ENCODE measurements around the gene PTPRN2.
"Not testable (repeated sequence)": the region's sequence is repeated elsewhere in the genome, so short reads cannot be mapped to it uniquely, and the experiment has no call there.

PTPRN2 gene

DNA sequence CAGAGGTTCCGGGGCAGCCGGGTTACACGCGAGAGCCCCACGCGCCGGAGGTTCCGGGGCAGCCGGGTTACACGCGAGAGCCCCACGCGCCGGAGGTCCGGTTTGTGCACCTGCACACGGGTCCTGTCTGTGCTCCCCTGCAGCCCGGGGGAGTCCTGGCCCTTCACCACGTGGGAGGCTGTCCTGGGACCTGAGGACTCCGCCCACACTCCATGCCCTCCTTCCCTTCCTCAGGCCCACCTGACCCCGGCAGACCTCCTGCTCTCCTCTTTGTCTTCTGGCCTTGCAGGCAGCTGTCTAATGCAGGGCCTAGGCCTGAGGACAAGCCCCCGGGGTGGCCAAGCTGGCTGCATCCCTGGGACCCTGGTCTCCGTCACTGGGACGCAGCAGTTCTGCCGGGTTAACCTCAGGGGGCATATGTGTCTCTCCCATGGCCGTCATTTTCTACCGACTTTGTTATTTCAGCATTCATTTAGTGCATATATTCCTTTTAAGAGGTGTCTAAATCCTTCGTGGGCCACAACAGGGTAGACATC is 876.2 kb downstream of the PTPRN2 start:
- no peak for DNase-seq

DNA sequence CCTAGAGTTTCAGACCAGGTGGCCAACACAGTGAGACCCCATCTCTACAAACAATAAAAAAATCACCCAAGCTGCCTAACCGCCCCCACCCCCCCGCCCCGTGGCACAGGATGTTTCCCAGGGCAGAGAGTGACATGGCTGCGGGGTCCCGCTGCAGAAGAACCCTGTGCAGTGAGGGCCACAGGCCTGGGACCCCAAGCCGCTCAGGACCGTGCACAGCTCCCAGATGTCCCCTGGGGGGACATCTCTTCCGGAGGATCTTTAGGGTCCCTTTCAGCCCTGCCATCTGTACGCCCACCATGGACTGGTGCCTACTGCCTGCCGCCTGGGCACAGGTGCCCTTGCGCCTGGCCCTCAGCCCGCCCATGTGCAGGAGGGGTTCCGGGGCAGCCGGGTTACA is 877.2 kb downstream of the PTPRN2 start:
- DNase-seq = no peak

DNA sequence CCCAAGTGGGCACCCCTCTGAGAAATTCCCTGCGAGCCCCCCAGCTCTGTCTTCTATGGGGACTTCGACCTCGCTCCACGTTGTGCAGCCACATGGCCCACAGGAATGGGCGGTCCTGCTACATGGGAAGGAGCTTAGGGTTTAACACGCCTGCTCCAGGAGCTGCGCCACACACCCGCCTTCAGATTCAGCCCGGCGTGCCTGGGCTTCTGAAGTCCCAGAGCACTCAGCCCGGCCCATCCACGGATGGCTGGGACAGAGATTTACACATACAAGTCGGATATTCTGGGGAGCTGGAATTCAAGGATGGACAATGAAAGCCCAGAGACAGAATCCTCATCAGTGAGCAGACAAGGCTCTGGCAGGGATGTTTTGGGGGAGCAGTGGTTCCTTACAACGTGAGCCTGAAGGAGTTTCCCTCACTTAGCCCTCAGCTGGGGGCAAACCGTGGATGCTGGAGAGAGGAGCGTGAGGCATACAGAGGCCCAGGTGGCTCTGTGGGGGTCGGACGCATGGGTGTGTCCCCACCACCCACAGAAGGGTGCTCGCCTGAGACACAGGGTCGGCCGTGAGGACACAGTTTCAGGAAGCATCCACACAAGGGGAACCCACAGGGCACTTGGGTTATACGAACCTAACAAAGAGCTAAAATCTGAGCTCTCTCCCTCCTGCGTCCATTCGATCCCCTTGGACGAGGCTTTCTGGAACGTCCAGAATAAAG is 877.9 kb downstream of the PTPRN2 start:
- DNase-seq = no peak

DNA sequence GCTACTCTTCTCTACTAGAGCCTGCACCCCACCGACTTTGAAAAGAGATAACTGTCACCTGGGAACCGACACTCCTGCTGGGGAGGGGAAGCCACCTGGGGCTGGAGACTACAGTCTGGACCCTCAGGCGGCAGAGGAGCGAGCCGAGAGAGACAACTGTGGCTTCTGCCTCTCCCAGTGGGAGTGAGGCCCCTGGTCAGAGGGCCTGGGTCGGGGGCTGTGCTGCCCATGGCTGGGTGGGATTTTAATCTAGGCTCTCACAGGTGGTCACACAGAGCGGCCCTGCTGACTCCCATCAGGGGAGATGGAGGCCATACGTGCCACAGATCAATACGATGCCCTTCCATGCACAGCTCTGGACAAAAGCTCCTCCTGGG is 878.7 kb downstream of the PTPRN2 start:
- DNase-seq = no peak

DNA sequence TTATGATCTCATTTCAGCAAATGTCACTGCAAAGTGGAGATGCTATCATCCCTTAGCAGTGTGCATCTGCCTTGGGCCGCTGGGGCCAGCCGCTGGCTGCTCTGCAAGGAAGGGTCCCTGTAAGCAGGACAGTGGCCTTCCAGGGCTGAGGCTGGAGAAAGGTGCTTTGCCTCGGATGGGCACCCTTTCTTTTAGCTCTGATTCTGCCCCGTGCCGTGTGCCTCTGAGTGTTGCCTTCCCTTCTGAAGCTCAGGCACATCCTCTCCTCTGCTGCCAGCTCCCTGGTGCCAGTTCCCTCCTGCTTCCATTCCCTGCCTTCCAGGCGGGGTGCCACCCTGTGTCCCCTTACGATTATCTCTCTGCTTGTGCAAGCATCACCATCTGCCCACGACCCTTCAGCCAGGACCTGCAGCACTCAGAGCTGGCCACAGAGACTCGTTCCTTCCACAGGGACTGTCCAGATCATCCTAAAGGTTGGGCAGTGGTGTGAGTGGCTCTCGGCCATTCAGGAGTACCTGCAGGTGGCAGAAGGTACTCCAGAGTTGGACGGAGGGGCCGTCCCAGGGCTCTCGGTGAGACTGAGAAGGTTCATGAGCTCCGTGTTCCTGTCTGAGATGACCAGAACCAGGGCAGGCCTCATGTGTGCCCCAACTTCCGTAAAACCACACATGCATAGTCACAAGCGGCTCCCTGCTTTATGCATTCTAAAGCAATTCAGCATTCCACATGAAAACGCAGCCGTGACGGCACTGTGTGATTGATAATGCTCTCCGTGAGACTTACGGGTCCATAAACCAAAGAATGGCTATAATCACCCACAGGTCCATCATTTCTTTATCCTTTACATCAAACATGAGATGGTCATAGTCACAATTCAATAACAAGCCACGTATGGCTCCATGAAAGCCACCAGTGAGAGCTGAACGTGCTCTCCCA is 879.4 kb downstream of the PTPRN2 start:
- no peak for DNase-seq

DNA sequence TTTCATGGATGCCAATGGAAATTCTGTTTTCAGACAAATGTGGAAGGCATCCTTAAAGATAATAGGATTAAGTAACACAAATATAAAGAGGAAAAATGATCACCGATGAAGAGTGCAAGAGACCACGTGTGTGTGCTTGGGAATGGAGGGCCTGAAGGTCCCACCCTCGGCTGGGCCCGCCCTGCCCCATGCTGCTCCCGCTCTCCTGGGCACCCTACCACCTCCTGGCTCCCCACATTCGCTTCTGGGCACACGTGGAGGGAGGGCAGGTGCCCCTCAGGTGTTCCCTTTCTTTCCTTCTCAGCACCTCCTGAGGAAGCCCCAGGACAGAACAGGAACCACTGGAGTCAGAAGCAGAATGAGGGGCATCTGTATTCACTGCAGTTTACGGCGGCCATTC is 883.3 kb downstream of the PTPRN2 start:
- DNase-seq = no peak

DNA sequence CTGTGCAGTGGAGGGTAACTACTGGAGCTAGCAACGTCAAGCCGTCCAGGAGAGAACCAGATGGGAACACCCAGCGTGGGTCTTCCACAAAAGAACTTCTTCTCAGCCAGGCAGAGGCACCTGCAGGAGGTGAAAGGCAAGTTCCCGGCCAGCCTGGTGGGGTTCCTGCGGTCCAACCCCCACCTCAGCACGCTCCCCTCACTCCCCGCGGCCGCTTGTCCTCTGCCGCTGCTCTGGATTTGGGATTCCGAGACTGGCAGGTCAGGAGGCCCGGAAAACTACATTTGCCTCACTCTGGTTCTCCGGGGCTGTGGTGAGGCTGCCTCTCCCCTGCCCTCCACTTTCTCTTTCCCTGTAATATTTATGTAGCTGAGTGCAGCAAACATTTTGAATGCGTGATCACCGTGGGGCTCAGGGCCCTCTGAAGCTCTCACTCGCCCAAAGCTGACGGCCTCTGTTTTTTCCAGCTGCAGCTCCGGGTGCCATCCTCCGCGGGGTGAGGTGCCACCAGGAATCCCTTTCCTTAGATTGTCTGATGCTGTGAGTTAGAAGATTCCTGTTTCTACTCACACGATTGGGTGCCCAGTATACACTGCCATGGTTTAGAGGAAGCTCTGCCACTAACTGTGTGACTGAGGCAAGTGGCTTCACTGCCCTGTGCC is 884.0 kb downstream of the PTPRN2 start:
- DNase-seq = no peak

DNA sequence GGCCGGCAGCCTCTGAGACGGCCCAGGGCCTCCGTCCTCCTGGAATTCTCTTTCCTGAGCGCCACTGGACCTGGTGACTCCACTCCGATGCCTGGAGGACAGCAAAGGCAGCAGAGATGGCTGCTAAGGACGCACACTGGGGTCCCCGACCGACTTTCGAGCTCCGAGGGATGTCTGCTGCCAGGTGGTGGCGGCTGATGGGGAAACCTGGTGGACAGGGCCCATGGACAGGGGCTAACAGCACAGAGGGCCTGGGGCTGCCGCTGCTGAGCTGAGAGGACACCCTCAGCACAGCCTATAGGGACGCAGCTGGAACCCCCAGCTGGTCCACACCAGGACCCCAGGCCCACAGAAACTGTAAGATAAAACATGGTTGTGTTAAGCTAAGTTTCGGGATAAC is 884.5 kb downstream of the PTPRN2 start:
- no peak for DNase-seq

DNA sequence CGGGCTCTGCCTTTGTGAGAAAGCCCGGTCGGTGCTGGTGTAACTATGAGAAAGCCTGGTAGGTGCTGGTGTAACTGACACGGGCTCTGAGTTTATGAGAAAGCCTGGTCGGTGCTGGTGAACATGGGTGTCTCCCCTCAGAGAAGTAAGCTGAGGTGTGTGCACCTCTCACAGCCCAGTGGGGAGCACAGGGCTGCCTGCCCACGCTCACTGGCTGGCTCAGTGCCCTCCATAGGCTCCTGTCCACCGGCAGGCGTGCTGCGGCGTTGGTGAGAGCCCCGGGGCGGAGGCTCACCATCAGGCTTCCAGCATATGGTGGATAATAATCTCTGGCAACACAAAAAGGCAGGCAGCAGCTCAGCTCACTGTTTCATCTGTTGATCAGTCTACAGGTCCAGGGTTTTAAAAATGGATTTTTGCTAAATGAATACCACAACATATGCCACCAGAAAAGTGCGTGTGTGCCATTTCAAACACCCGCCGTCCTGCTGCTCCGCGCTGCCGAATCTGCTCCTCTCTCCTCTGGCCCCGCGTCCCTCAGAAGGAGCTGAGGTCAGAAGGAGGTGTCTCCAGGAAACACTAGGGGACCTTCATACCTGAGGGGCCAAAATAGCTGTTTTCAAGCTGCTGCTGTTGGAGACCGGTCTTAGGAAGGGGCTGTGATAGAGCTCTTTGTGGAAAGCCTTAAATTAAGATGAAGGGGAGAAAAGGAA is 885.2 kb downstream of the PTPRN2 start:
- DNase-seq = no peak

DNA sequence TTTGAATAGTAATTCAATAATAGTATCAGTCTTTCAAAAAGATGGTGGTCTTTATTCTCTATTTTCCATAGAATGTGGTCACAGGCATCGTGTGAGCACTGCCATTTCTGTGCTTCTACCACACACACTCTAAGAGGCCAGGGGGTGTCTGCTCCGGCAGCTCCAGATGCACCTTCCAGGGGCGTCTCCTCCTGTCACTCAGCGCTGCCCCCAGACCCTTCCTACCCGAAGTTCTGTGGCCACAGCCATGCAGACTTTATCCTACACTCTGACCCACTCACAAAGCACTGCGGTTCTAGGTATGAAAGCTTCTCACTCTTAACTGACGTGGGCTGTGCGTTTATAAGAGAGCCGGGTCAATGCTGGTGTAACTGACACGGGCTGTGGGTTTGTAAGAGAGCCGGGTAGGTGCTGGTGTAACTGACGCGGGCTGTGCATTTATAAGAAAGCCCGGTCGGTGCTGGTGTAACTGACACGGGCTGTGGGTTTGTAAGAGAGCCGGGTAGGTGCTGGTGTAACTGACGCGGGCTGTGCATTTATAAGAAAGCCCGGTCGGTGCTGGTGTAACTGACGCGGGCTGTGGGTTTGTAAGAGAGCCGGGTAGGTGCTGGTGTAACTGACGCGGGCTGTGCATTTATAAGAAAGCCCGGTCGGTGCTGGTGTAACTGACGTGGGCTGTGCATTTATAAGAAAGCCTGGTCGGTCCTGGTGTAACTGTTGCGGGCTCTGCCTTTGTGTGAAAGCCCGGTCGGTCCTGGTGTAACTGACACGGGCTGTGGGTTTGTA is 886.0 kb downstream of the PTPRN2 start:
- not testable (repeated sequence) for DNase-seq

DNA sequence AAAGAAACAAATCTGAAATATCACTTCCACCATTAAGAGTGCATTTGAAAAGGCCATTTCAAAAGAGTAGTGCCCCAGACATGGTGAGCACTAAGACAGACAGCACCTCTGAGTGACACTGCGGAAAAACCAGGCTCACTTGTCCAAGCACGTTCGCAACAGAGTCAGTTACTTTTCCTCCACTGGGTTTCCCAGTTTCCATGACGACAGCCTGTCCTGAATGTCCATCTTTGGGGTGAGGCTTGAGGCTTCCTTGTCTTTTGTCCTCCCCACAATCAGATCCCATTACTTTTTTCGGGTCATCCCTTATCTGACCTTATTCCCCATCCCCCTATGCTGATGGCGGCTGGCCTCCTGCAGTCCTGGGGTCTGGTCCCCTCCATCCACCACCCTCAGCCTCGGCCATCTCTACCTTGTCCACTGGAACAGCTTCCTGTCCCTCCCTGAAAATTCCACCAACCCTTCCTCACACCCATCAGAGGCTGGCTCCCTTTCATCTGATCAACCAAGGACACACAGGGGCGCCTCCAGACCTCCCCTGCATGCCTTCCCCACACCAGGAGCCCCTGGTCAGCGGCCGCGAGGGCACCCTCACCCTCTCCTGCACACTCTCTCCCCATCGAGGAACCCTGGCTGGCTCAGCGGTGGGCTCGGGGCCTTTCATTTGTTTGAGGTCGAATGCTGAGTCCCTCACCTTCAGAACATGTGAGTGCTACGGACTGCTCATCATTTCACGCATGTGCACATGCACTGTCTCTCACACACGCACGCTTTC is 887.2 kb downstream of the PTPRN2 start:
- no peak for DNase-seq

DNA sequence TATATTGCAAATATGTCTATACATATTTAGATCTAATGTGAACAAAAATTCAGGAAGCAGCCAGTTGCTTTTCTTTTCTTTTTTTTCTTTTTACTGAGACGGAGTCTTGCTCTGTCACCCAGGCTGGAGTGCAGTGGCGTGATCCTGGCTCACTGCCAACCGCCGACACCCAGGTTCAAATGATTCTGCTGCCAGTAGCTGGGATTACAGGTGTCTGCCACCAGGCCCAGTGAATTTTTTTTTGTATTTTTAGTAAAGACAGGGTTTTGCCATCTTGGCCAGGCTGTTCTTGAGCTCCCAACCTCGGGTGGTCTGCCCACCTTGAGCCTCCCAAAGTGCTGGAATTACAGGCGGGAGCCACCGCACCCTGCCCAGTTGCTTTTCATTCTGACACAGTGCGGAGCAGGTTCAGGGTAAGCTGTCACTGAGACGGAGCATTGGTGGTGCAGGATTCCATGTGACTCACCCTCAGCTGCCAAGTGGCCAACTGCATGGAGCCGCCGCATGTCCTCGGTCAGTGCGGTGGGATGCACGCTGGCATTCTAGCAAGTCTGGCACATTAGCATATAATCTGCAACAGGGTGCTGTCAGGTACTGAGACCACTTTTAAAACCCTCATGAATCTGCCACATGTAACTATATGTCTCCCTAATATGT is 888.1 kb downstream of the PTPRN2 start:
- DNase-seq = peak in 2 of 3 experiments; percentile 33 to 34

DNA sequence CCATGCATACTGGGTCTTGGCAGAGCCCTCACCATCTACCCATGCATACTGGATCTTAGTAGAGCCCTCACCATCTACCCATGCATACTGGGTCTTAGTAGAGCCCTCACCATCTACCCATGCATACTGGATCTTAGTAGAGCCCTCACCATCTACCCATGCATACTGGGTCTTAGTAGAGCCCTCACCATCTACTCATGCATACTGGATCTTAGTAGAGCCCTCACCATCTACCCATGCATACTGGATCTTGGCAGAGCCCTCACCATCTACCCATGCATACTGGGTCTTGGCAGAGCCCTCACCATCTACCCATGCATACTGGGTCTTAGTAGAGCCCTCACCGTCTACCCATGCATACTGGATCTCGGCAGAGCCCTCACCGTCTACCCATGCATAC is 890.3 kb downstream of the PTPRN2 start:
- not testable (repeated sequence) for DNase-seq

DNA sequence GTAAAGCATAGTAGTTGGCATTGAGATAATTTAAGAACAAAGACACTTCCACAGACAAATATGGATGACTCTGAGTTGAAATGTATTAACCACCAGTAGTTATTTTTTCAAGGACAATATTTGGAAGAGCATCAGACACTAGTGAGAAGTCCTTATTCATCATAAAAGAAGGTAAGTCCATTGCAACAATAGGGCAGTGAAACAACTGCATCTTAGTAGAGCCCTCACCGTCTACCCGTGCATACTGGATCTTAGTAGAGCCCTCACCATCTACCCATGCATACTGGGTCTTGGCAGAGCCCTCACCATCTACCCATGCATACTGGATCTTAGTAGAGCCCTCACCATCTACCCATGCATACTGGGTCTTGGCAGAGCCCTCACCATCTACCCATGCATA is 892.0 kb downstream of the PTPRN2 start:
- not testable (repeated sequence) for DNase-seq

DNA sequence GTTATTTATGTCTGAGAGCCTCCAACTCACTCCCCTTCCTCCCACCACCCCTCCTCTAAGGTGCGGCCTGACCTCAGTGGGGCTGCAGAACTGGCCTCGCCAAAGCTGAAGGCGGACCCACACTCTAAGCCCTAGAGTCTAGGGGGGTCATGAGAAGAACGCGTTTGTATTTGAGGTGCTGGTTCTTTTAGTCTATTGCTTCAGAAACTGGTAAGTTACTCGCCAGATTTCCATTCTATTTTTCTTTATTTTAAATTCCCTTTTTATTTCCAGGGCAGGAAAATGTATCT is 893.3 kb downstream of the PTPRN2 start:
- no peak for DNase-seq

DNA sequence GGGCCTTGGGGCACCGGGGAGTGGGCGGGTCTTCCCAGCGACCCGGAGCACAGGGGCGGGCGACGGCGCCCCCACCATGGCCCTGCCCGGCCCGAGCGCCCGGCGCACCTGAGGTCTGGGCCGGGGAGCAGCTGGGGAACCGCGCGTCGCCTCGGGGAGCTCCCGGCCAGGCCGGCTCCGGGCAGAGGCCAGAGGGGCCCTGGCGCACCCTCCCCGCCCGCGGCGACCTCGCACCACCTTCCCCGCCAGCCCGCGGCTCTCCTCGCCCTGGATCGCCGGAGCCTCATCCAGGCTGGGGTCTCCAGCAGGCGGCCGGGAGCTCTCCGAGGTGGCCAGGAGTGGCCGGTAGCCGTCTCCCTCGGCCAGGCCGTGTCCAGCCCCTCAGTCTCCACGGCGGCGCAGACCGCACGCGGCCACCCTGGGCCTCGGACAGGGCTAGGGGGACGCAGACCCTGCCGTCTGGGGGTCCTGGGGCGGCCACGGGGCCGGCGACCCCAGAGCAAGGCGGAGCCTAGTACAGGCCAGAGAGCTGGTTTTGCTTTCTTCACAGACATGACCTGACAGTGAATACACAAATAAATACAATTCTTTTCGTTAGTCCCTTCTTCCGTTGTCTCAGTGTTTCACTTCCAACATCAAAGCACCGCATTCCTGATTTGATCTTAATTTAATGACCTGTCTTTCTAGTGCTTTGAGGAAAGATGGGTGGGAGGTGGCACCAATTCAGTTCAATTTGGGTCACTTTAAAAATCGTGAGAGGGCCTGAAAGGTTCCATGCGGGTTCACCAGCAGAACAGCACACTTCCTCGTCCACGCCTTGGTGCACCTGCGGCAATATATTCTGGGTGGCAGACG is 893.9 kb downstream of the PTPRN2 start:
- peak in 2 of 3 experiments; percentile 85 to 94 for DNase-seq

DNA sequence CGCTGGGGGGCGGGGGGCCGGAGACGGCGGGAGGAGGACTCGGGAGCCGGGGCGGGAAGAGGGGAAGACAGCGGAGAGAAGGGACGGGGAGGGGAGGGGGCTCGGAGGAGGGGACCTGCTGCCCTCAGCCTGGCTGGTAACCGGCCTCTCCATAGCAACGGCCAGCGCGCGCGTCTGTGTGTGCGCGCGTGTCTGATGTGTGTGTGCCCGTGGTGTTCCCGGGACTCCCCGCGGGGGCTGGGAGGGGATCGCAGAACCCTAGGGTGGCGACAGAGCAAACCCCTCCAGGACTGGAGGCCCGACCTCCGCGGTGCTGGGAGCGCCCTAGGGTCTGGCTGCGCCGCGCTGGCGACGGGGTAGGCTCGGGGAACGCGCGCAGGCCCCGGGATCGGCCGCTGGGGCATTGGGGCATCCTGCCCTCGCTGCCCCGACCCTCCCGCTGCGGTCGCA is 894.5 kb downstream of the PTPRN2 start:
- peak in 2 of 3 experiments; percentile 94 to 96 for DNase-seq

DNA sequence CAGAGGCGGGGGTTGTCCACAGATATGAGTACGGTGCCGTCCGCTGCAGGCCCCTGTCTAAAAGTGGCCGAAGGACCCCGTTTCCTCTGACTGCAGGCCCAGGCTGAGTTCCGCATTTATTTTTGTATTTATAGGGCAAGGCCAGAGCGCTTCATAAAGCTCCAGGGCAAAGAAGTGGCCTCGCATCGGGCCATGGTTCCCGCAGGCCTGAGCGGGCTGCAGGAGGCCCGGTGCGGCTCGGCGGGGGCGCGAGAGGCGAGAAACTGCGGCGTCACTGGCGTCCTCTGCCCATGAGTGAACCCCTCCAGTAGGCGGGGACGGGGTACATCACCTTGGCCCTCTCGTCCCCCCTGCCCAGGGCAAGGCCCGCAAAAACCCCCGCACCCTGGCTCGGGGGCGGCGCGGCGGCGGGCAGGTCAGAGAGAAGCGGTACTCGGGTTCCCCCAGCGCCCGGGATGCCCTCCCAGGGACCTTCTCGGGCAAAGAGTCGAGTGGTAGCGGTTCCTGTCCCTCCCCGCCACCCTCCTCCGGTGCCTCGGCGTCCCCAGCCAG is 895.1 kb downstream of the PTPRN2 start:
- no peak for DNase-seq
